SH-SY5Y (cell line): ENCODE data around the gene CSNK2A1.

Experiments used
- GATA2 ChIP-seq: IDR thresholded peaks from 2 replicates; pipeline ENCODE4 v1.6.1; 2011; ENCODE audit warnings: mild to moderate bottlenecking, low read depth, low read length
- GATA3 ChIP-seq: IDR thresholded peaks from 2 replicates; pipeline ENCODE4 v1.6.1; 2011; ENCODE audit warnings: low read depth, mild to moderate bottlenecking, low read length, moderate library complexity

DNA sequence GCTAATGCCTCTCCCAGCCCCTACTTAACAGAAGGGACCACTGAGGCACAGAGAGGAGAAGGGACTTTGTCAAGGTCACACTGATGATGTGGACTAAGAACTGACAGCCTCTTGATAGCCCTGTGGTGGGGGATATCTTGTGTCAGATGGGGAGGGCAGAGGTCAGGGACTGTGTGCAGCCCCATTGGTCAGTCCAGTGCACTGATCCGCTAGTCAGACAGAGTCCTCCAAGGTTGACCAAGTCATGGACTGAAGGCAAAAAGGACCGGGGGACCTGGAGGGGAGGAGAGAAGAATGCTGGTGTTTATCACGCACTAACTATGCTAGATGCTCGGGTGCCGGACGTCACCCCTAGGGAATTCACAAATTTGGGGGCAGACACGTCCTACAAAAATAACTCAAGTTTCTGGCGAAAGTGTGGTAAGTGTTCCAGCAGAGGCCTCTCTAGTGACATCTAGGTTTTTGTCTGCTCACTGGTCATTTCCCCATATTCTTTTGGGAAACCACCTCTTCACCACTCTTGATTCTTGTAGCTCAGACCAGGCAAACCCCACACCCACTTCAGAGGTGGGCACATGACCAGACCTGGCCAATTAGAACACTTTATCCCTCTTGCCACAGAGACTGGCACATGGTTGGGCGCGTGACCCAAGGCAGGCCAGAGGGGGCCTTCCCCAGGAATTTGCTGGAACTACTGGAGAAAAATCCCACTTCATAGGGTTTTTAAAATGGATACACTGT lies 45.5 kb upstream of the CSNK2A1 start:
- TF ChIP-seq GATA2 = no peak
- no peak for TF ChIP-seq GATA3
